Cardiac fibroblast (primary cell): ENCODE measurements around the gene CNNM4.
"Not testable (repeated sequence)": the region's sequence is repeated elsewhere in the genome, so short reads cannot be mapped to it uniquely, and the experiment has no call there.

ENCODE experiments used
- DNase-seq, 2 donors: peaks; one replicate each; pipeline versions ENCODE4 v3.0.0 to v3.0.0-alpha.2; 2010; ENCODE audit warnings: low read depth in 2 of 2
- H3K4me3 ChIP-seq, 2 donors: replicated peaks in 1 of 2; 1 replicate in 1 of 2; 2 replicates in 1 of 2; pipeline ENCODE4 v1.5.1; 2011; ENCODE audit warnings: low read depth in 2 of 2, low read length in 2 of 2, mild to moderate bottlenecking in 2 of 2, moderate library complexity in 1 of 2
- CTCF ChIP-seq: IDR thresholded peaks from one replicate; pipeline ENCODE4 v1.5.1; 2011; ENCODE audit warnings: low read depth, mild to moderate bottlenecking, low read length, inconsistent platforms

Gene CNNM4

GRCh38 chr2:96804986-96805385, 44.3 kb downstream of the CNNM4 start:
- no peak overlapping the region for H3K4me3 ChIP-seq
- no peak for TF ChIP-seq CTCF
- DNase-seq, result no peak

GRCh38 chr2:96805946-96806345, 45.2 kb downstream of the CNNM4 start:
- not testable (repeated sequence) for H3K4me3 ChIP-seq, DNase-seq

- no peak for DNase-seq
- H3K4me3 ChIP-seq, result no peak overlapping the region
These were observed 45.9 kb downstream of the CNNM4 start for GRCh38 chr2:96806468-96807126.

GRCh38 chr2:96807127-96807471, 46.4 kb downstream of the CNNM4 start:
- H3K4me3 ChIP-seq, result no peak overlapping the region
- no peak for DNase-seq
- TF ChIP-seq CTCF, result no peak

More at GRCh38 chr2:96806468-96807126, 45.9 kb downstream of the CNNM4 start:
- TF ChIP-seq CTCF, result no peak

GRCh38 chr2:96808176-96808837, 47.6 kb downstream of the CNNM4 start:
- no peak overlapping the region for H3K4me3 ChIP-seq
- no peak for TF ChIP-seq CTCF

GRCh38 chr2:96809216-96809882, 48.6 kb downstream of the CNNM4 start:
- TF ChIP-seq CTCF, result no peak
- H3K4me3 ChIP-seq, result no peak overlapping the region
- DNase-seq, result no peak

More at GRCh38 chr2:96808176-96808837, 47.6 kb downstream of the CNNM4 start:
- DNase-seq, result no peak
